CD8-positive, alpha-beta memory T cell (primary cell): ENCODE data around the gene SLC24A3. TPM values are rescaled to one million over a fixed set of nuclear protein-coding genes. Genes with fewer than 3 reads are reported as not detected.

ENCODE experiments used
- CTCF ChIA-PET: fragments of 350-600 bp; sonication (Branson Sonifier 250); formaldehyde crosslinking; loops from one replicate; lab custom pipeline; 2021; ENCODE audit warnings: antibody characterized with exemption; lab: Charles Lee
- POLR2A ChIA-PET: fragments of 350-600 bp; sonication (Branson Sonifier 250); formaldehyde crosslinking; loops from one replicate; lab custom pipeline; 2021; ENCODE audit warnings: antibody characterized with exemption; lab: Charles Lee
- DNase-seq, 5 donors: peaks; one replicate each; pipeline versions ENCODE4 v3.0.0 to v3.0.0-alpha.2; 2020 to 2022; ENCODE audit warnings: mixed read lengths in 1 of 5
- H3K27ac ChIP-seq: one replicate; pipeline ENCODE4 v1.7.0; 2013; ENCODE audit warnings: low read depth, mild to moderate bottlenecking, low read length, moderate library complexity
- H3K27me3 ChIP-seq: 2 replicates; pipeline ENCODE4 v1.7.0; 2013; ENCODE audit warnings: low read length, mild to moderate bottlenecking; ENCODE audit not compliant: insufficient read depth, poor library complexity, severe bottlenecking
- H3K36me3 ChIP-seq: 2 replicates; pipeline ENCODE4 v1.7.0; 2013; ENCODE audit warnings: mild to moderate bottlenecking, low read length, moderate library complexity; ENCODE audit not compliant: insufficient read depth
- H3K4me1 ChIP-seq: 2 replicates; pipeline ENCODE4 v1.7.0; 2013; ENCODE audit warnings: mild to moderate bottlenecking, low read length, moderate library complexity; ENCODE audit not compliant: insufficient read depth
- H3K4me3 ChIP-seq: 2 replicates; pipeline ENCODE4 v1.7.0; 2013; ENCODE audit warnings: mild to moderate bottlenecking, low read length
- H3K9me3 ChIP-seq: 2 replicates; pipeline ENCODE4 v1.7.0; 2013; ENCODE audit warnings: mild to moderate bottlenecking, low read length
- H3K27ac Mint-ChIP-seq, 8 donors: one replicate each; pipeline ENCODE4 v1.8.0; 2020 to 2021; ENCODE audit warnings: mixed read lengths in 8 of 8, mild to moderate bottlenecking in 6 of 8, inconsistent platforms in 3 of 8, moderate library complexity in 3 of 8
- H3K27me3 Mint-ChIP-seq, 2 donors: one replicate each; pipeline ENCODE4 v1.8.0; 2020 to 2021; ENCODE audit warnings: mixed read lengths in 2 of 2, mild to moderate bottlenecking in 1 of 2, moderate library complexity in 1 of 2
- H3K36me3 Mint-ChIP-seq, 3 donors: one replicate each; pipeline ENCODE4 v1.8.0; 2020 to 2021; ENCODE audit warnings: mixed read lengths in 3 of 3, inconsistent platforms in 1 of 3, mild to moderate bottlenecking in 1 of 3
- H3K4me1 Mint-ChIP-seq, 3 donors: one replicate each; pipeline ENCODE4 v1.8.0; 2020 to 2021; ENCODE audit warnings: mixed read lengths in 3 of 3, inconsistent platforms in 1 of 3, mild to moderate bottlenecking in 1 of 3
- H3K4me3 Mint-ChIP-seq, 7 donors: one replicate each; pipeline ENCODE4 v1.8.0; 2020 to 2021; ENCODE audit warnings: mixed read lengths in 7 of 7, mild to moderate bottlenecking in 6 of 7, moderate library complexity in 4 of 7, inconsistent platforms in 2 of 7
- H3K9me3 Mint-ChIP-seq, 5 donors: one replicate each; pipeline ENCODE4 v1.8.0; 2020 to 2022; ENCODE audit warnings: mixed read lengths in 5 of 5, mild to moderate bottlenecking in 3 of 5, moderate library complexity in 2 of 5, inconsistent platforms in 1 of 5
- polyA plus RNA-seq: library from polyadenylated mRNA; unstranded; fragments of 300-500 nt; fragmentation: Illumina TruSeq; gene quantifications from one replicate; pipeline ENCODE4 v1.2.3, GENCODE V29; 2021
- total RNA-seq, 2 experiments: library from RNA; stranded (reverse); gene quantifications; one replicate each; pipeline ENCODE4 v1.2.3, GENCODE V29; 2021

Gene SLC24A3
- total and polyA plus RNA-seq, 3 experiments from 2014 or later = not detected

DNA sequence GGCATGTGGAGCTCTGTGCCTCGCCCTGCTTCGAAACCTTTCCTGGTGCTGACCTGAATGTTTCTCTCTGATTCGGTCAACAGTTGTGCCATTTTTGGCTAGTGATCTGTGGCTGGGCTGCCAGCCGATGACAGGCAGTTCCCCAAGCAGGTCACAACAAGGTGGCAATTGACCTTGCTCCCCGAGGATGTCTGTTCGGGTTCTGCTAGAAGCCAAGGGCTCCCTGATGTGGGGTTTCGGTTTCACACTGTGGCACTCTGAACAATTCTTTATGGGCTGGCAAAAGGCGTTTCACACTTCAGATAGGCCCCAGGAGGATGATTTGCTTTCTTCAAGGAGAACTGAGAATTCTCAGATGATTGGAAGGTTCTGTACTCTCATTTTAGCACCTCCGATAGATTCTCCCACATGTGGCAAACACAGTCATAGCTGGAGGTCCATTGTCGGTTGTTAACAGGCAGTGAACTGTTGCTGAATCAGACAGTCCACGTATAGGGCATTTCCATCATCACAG lies 135.6 kb downstream of the SLC24A3 start:
- peaks cover 0 to 6% of the 10 kb centered on the region in 2 donors for H3K27me3 Mint-ChIP-seq
- peak overlapping the region in 6 of 7 donors; percentile 57 to 89 (median 70) for H3K4me3 Mint-ChIP-seq
- H3K4me1 ChIP-seq = no peaks in the 10 kb centered on the region
- no peaks in the 10 kb centered on the region for H3K9me3 ChIP-seq
- H3K36me3 ChIP-seq = no peaks in the 10 kb centered on the region
- H3K9me3 Mint-ChIP-seq = peaks cover 0 to 4% (median 0%) of the 10 kb centered on the region in 5 donors
- H3K27ac ChIP-seq = no peak overlapping the region
- H3K27ac Mint-ChIP-seq = peak overlapping the region in 7 of 8 donors; percentile 60 to 95 (median 73)
- ChIA-PET POLR2A (no interaction called here), CTCF (no interaction called here)
- H3K27me3 ChIP-seq = no peaks in the 10 kb centered on the region
- peaks cover 2 to 14% (median 4%) of the 10 kb centered on the region in 3 donors for H3K4me1 Mint-ChIP-seq
- H3K4me3 ChIP-seq = peak overlapping the region; percentile 19
- no peak for DNase-seq
- H3K36me3 Mint-ChIP-seq = no peaks in the 10 kb centered on the region

DNA sequence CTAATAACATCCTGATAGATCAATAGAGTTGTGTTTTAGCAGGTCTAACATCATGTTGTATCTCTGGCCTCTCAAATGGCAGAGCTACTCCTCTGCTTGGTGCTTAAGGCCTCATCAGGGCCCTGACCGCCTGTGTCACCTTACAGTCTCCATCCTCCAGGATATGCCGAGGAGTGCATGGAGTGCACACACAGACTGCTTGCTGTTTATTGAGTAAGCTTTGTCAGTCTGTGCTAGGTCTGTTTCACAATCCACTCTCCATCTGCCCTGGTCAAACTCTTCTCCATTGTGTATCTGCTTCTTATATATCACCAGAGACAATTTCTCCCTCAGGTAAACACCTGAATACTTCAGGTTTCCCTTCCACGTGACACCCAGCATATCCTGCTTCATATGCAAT lies 136.1 kb downstream of the SLC24A3 start:
- no peak for DNase-seq
- H3K4me1 Mint-ChIP-seq = peaks cover 2 to 14% (median 4%) of the 10 kb centered on the region in 3 donors
- H3K4me3 Mint-ChIP-seq = peak overlapping the region in 6 of 7 donors; percentile 57 to 89 (median 70)
- Histone ChIP-seq H3K27ac (no peak overlapping the region), H3K4me1 (no peaks in the 10 kb centered on the region), H3K9me3 (no peaks in the 10 kb centered on the region), H3K36me3 (no peaks in the 10 kb centered on the region), H3K4me3 (no peak overlapping the region), H3K27me3 (no peaks in the 10 kb centered on the region)
- H3K27ac Mint-ChIP-seq = peak overlapping the region in 4 of 8 donors; percentile 0 to 95 (median 48)
- ChIA-PET CTCF (no interaction called here), POLR2A (no interaction called here)
- H3K27me3 Mint-ChIP-seq = peaks cover 0 to 6% of the 10 kb centered on the region in 2 donors
- H3K9me3 Mint-ChIP-seq = peaks cover 0 to 4% (median 0%) of the 10 kb centered on the region in 5 donors
- no peaks in the 10 kb centered on the region for H3K36me3 Mint-ChIP-seq

DNA sequence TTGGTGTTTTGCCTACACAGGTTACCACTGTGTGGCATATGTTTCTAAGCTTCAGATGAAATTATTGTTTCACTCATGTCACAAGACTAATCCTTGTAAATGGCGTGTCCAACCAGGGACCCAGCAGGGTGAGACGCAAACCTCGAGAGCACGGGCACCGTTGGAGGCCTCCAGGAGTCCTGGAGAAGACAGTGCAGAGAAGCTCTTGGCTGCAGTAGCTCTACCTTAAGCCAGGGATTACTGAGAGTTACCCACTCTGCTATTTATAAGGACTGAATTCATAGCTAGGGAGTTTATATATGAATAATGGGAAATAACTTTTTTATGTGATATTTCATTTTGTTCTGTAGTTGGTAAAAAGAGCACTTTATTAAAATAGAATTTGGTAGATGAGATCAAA lies 137.4 kb downstream of the SLC24A3 start:
- no peak overlapping the region for H3K4me3 ChIP-seq
- DNase-seq = no peak
- no peaks in the 10 kb centered on the region for H3K36me3 Mint-ChIP-seq
- CTCF ChIA-PET = no interaction called here
- no peaks in the 10 kb centered on the region for H3K9me3 ChIP-seq
- H3K36me3 ChIP-seq = no peaks in the 10 kb centered on the region
- H3K4me1 ChIP-seq = no peaks in the 10 kb centered on the region
- H3K27ac ChIP-seq = no peak overlapping the region
- no peaks in the 10 kb centered on the region for H3K27me3 ChIP-seq
- peaks cover 2 to 14% (median 4%) of the 10 kb centered on the region in 3 donors for H3K4me1 Mint-ChIP-seq
- no peak overlapping the region for H3K4me3 Mint-ChIP-seq
- H3K9me3 Mint-ChIP-seq = peaks cover 0 to 4% (median 0%) of the 10 kb centered on the region in 5 donors
- H3K27me3 Mint-ChIP-seq = peaks cover 0 to 3% of the 10 kb centered on the region in 2 donors
- no peak overlapping the region for H3K27ac Mint-ChIP-seq
- POLR2A ChIA-PET = no interaction called here

DNA sequence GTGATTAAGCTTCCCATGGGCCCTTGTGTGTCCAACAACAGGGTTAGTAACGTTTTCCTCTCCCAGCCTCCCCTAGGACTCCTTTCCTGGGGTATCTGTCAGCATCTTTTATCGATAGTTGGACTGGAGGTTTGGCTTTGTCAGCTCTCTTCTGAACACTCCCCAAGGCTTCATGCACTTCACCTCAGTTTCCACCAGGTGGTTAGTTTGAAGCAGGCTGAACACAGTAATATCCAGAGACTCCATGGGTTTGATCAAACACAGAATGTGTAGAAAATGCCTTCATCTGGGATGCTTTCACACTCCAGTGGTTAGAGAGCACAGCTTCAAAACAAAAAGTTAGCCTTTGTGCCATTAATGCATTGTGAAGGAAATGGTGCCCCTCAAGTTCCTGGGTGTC lies 139.1 kb downstream of the SLC24A3 start:
- Mint-ChIP-seq H3K4me3 (no peak overlapping the region), H3K9me3 (peaks cover 0 to 4% (median 0%) of the 10 kb centered on the region in 5 donors), H3K27me3 (peaks cover 0 to 3% of the 10 kb centered on the region in 2 donors), H3K4me1 (peaks cover 2 to 14% (median 4%) of the 10 kb centered on the region in 3 donors), H3K27ac (no peak overlapping the region), H3K36me3 (no peaks in the 10 kb centered on the region)
- no peak for DNase-seq
- H3K27ac ChIP-seq = no peak overlapping the region
- no peaks in the 10 kb centered on the region for H3K27me3 ChIP-seq
- POLR2A ChIA-PET = no interaction called here
- H3K4me1 ChIP-seq = no peaks in the 10 kb centered on the region
- H3K36me3 ChIP-seq = no peaks in the 10 kb centered on the region
- H3K4me3 ChIP-seq = no peak overlapping the region
- CTCF ChIA-PET = no interaction called here
- no peaks in the 10 kb centered on the region for H3K9me3 ChIP-seq

DNA sequence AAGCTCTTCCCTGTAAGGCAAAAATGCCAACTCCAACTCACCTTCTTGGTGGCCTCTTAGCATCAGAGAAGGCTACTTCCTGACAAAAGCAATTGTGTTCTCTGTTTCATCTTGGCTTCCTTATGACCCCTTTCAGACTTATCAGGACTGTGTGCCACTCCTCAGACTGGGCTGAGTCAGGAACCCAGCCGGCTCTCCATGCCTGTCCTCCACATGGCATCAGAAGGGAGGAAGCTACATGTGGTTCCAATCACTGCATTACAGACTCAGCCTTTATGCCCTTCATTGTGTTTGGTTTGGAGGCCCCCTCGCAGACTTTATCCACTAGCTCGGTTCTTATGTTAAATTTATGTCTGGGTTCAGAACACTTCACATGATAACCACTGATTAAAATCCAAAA lies 142.5 kb downstream of the SLC24A3 start:
- no peaks in the 10 kb centered on the region for H3K36me3 ChIP-seq
- Mint-ChIP-seq H3K27ac (no peak overlapping the region), H3K4me1 (no peaks in the 10 kb centered on the region), H3K4me3 (no peak overlapping the region), H3K27me3 (peaks cover 0 to 5% of the 10 kb centered on the region in 2 donors), H3K36me3 (no peaks in the 10 kb centered on the region), H3K9me3 (peaks cover 0 to 7% (median 0%) of the 10 kb centered on the region in 5 donors)
- POLR2A ChIA-PET = no interaction called here
- no peaks in the 10 kb centered on the region for H3K9me3 ChIP-seq
- H3K4me3 ChIP-seq = no peak overlapping the region
- CTCF ChIA-PET = no interaction called here
- H3K27ac ChIP-seq = no peak overlapping the region
- H3K4me1 ChIP-seq = no peaks in the 10 kb centered on the region
- no peak for DNase-seq
- no peaks in the 10 kb centered on the region for H3K27me3 ChIP-seq

DNA sequence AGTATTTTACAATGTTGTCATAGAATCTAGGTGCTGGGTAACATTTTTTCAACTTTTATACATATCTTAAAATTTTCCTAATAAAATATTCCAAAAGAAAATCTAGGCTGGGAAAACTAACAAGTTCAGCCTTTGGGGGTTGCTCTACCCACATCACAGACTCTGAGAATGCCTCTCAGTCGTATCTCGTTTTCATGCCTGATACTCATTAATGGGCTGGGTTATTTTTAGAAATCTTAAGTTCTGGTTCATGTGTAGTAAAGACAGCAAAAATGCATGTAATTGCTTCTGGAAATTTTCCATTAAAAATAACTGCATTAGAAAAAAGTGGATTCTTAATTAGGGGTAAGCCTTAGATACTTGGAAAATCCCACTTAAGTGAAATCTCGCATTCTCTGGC lies 149.3 kb downstream of the SLC24A3 start:
- Mint-ChIP-seq H3K27ac (no peak overlapping the region), H3K9me3 (peaks cover 0 to 4% (median 0%) of the 10 kb centered on the region in 5 donors), H3K4me3 (no peak overlapping the region), H3K27me3 (peaks cover 0 to 4% of the 10 kb centered on the region in 2 donors), H3K36me3 (no peaks in the 10 kb centered on the region), H3K4me1 (no peaks in the 10 kb centered on the region)
- Histone ChIP-seq H3K9me3 (no peaks in the 10 kb centered on the region), H3K27me3 (no peaks in the 10 kb centered on the region), H3K4me1 (no peaks in the 10 kb centered on the region), H3K27ac (no peak overlapping the region), H3K36me3 (no peaks in the 10 kb centered on the region), H3K4me3 (no peak overlapping the region)
- CTCF ChIA-PET = no interaction called here
- DNase-seq = no peak
- POLR2A ChIA-PET = no interaction called here

DNA sequence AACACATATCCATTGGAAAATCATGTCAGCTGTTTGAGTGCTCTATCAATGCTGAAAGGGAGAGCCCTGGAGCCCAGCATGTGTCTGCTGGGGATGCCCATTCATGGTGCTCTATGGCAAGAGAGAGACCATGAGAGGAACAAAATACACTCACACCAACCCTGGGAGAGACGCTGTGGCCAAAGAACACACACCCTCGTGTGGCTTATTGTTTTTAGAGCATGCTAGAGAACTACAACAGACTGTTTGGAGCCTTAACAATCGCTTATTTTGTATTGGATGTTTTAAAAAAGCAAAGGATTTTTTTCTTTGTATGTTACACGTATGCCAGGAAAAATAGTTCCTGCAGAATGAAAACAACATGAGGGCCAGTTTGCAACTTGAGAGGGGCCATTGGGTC lies 151.0 kb downstream of the SLC24A3 start:
- CTCF ChIA-PET = no interaction called here
- no peak overlapping the region for H3K4me3 Mint-ChIP-seq
- Histone ChIP-seq H3K4me1 (no peaks in the 10 kb centered on the region), H3K27me3 (no peaks in the 10 kb centered on the region), H3K27ac (no peak overlapping the region), H3K9me3 (no peaks in the 10 kb centered on the region), H3K36me3 (no peaks in the 10 kb centered on the region), H3K4me3 (no peak overlapping the region)
- no peaks in the 10 kb centered on the region for H3K4me1 Mint-ChIP-seq
- H3K9me3 Mint-ChIP-seq = peaks cover 0 to 8% (median 0%) of the 10 kb centered on the region in 5 donors
- no peak for DNase-seq
- no peaks in the 10 kb centered on the region for H3K36me3 Mint-ChIP-seq
- H3K27ac Mint-ChIP-seq = no peak overlapping the region
- POLR2A ChIA-PET = no interaction called here
- peaks cover 1 to 4% of the 10 kb centered on the region in 2 donors for H3K27me3 Mint-ChIP-seq

DNA sequence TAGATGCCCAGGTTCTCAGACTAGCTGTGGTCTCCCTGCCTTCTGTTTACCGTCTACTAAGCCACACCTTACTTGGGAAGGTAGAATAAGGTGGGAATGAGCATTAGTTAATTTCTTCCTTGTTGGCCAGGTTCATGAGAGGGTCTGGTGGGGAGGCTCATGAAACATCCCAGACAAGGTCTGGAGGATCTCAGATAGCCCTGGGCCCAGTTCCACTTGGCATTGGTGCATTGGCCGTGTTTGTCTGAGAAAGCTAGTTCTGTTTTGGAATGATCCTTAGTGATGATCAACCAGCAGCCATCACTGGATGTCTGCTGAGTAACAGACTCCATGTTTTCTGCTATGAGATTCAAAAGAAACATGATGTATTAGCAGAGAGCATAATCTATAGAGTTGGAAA lies 155.1 kb downstream of the SLC24A3 start:
- CTCF ChIA-PET = no interaction called here
- H3K36me3 ChIP-seq = no peaks in the 10 kb centered on the region
- no peaks in the 10 kb centered on the region for H3K36me3 Mint-ChIP-seq
- no peaks in the 10 kb centered on the region for H3K4me1 ChIP-seq
- H3K4me1 Mint-ChIP-seq = no peaks in the 10 kb centered on the region
- H3K27me3 Mint-ChIP-seq = peaks cover 3 to 4% of the 10 kb centered on the region in 2 donors
- no peak for DNase-seq
- peaks cover 0 to 4% (median 0%) of the 10 kb centered on the region in 5 donors for H3K9me3 Mint-ChIP-seq
- H3K4me3 Mint-ChIP-seq = no peak overlapping the region
- no peak overlapping the region for H3K27ac Mint-ChIP-seq
- no peak overlapping the region for H3K27ac ChIP-seq
- no peak overlapping the region for H3K4me3 ChIP-seq
- no peaks in the 10 kb centered on the region for H3K9me3 ChIP-seq
- no peaks in the 10 kb centered on the region for H3K27me3 ChIP-seq
- POLR2A ChIA-PET = no interaction called here
